ENCODE results near the gene ST6GAL1.
"Not testable (repeated sequence)": the region's sequence is repeated elsewhere in the genome, so short reads cannot be mapped to it uniquely, and the experiment has no call there.

The ST6GAL1 gene

DNA sequence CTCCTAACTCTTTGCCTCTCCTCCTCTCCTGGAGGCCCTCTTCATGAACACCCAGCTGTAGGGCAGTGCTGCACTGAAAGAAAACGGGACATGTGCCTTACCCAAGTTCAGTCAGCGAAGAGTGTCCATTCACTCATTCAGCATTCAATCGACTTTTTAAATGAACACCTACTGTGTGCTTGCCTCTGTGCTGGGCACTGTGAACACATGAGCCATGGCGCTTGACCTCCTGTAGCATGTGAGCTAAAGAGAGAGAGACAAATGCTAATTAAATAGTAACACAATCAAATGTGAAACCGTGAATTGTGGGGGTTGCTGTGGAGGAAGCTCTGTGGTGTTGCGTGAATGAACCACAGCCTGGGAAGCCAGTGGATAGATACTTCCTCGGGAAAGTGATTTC is 43.4 kb downstream of the ST6GAL1 start:
- DNase-seq, result no peak

GRCh38 chr3:186974824-186975313 is 44.5 kb downstream of the ST6GAL1 start:
- no peak for DNase-seq

DNA sequence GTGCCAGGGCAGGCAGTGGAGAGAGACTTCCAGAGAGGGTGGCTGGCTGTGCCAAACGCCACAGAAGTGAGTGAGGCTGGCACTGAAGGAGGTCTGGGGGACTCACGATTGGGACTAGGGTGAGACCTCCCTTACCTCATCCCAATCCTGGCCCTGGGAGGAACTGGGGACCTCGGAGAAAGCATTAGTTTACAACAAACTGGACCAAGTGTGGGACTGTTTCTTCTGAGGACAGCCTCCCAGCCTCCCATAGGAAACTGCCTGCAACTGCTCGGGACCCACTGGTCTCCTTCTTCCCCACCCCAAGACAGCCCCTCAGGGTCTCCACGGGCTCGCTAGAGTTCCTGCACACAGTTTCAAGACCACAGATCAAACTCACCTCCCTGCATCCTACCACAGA is 45.4 kb downstream of the ST6GAL1 start:
- DNase-seq, result no peak

DNA sequence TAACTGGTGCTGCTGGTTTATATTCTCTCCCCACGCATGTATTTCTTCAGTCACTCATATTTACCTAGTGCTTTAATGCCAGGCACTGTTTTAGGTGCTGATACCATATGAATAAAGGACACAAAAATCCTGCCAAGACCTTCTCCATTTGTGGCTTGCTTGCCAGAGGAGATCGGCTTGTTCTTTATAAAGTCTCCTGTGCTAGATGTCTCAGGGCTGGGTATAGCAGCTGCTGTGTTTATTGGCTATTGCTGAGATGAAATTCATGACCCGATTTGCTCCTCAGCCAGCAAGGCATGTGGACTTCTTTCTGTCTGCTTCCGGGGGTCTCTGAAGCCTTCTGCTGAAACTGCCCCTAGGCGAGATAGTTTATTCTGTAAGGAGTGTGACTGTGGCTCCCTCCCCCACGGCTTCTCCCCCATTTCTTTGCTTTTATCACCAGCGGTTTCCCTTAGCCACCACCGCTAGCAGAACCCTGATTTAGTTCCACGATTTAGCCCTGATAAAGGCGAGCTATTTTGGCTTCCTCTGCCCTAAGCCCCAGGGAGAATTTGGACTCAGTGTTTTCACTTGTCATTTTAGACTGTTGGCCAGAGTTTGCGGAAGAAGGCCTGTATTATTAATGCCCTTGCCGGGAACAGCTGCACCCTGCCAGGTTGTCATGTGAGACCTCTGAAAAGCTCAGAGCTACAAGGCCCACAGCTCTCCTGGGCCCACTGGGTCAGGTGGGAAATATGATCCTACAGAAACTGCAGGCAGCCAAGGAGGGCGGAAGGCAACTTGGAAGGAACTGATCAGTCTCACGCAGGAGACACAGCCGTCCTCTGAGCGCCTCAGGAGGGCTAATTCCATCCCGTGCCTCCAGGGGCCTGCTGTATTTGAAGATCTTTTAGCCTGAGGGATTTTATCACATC is 46.8 kb downstream of the ST6GAL1 start:
- DNase-seq, result no peak

- DNase-seq, result no peak
These were observed 48.4 kb downstream of the ST6GAL1 start for GRCh38 chr3:186978712-186979111.

DNA sequence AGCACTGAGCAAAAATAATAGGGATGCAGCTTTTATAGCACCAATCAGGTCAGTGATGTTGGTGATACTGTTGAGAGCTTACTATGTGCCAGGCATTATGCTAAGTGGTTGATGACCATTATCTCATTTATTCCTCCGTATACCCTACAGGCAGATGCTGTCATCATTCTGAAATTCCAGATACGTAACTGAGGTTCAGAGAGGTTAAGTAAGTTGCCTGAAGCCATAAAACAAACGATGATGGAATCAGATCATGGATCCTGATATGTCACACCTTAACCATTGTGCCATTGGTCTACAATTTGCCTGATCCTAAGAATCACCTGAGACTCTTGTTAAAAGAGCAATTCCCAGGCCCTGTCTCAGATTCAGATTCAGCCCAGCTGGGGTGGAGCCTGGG is 49.5 kb downstream of the ST6GAL1 start:
- DNase-seq, result no peak

- DNase-seq, result no peak
These were observed 50.7 kb downstream of the ST6GAL1 start for GRCh38 chr3:186980989-186981388.

- no peak for DNase-seq
These were observed 53.3 kb downstream of the ST6GAL1 start for GRCh38 chr3:186983659-186984058.

DNA sequence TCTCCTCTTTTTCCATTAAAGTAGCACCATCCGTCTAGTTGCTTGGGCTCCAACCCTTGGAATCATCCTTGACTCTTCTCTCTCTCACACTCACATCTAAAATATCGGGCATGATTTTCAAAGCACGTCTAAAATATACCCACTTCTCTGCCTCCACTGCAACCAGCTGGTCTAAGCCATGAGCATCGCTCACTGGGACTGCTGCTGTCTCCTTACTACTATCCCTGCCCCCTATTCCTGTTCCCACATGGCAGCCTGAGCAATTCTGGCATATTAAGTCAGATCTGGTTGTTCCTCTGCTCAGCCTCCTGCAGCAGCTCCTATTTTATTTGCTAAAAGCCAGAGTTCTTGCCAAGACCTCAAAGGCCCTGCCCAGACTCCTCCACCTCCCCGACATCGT is 53.7 kb downstream of the ST6GAL1 start:
- no peak for DNase-seq

GRCh38 chr3:186985661-186986364 is 55.5 kb downstream of the ST6GAL1 start:
- DNase-seq, result no peak

GRCh38 chr3:186986406-186986805 is 56.1 kb downstream of the ST6GAL1 start:
- no peak for DNase-seq

DNA sequence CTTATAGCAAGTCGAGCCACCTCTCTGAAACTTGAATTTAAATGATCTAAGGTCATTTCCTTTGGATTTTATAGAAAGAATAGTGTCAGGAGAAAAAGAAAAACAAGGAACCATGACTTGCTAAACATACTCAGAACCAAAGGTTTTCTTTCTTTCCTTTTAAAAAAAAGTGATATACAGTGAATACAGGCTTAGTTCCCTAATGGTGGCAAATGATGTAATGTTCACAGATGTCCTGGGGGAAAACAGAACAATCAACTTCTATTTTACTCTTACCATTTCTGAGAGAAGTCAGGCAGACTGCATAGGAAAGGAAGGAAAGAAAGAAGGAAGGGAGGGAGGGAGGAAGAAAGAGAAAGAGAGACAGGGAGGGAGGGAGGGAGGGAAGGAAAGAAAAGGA is 56.5 kb downstream of the ST6GAL1 start:
- no peak for DNase-seq

DNA sequence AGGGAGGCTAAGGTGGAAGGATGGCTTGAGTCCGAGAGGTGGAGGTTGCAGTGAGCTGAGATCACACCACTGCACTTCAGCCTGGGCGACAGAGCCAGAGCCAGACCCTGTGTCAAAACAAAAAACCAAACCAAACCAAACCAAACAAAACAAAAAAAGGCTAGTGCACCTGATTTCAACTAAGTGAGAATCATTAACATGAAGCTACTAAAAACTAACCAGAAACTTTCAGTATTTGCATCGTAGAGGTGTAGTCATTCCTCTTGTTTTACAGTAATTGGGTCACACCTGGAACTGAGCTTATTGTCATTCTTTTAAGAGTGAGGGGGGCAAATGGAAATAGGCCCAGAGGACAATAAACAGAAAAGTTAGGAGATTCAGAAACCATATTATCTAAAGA is 58.5 kb downstream of the ST6GAL1 start:
- no peak for DNase-seq

GRCh38 chr3:186989429-186989828 is 59.1 kb downstream of the ST6GAL1 start:
- no peak for DNase-seq

- no peak for DNase-seq
These were observed 60.0 kb downstream of the ST6GAL1 start for GRCh38 chr3:186990277-186990676.

DNA sequence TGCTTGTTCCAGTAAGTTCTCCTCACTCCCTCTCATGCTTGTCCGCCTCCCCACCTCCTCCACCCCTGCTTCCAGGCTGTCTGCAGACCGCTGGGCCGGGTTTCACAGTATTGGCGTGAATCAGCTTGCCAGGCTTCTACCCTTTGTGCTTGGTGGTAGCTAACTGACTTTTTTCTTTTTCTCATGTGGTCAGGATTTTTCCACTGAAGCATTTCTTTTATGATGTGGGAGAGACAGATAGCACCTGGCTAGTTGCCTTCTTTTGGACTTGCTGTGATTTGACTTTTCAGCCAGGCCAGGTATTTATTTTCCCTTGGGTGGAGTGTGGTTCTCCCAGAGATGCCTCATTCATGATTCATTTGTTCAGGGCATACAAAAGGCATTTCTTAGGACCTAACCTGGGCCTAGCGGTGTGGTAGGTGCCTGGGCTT is 60.6 kb downstream of the ST6GAL1 start:
- DNase-seq, result no peak

DNA sequence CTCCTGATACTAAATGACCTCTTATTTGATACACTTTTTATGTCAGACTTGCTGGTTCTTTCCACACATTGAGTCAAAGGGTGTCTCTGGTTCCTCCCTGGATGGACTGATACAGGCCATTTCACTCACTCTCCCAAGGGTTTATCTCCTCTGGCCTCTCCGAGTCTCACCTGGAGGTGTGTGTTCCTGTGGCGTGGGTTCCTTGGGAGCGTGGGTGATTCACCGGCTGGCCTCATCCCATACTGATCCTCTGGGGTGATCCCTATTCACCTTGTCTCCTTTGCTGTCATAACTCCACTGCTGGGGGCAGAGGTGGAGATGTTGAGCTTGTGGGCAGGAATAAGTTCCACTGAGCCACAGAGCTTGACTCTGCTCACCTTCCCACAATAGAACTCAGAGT is 61.1 kb downstream of the ST6GAL1 start:
- DNase-seq, result no peak

DNA sequence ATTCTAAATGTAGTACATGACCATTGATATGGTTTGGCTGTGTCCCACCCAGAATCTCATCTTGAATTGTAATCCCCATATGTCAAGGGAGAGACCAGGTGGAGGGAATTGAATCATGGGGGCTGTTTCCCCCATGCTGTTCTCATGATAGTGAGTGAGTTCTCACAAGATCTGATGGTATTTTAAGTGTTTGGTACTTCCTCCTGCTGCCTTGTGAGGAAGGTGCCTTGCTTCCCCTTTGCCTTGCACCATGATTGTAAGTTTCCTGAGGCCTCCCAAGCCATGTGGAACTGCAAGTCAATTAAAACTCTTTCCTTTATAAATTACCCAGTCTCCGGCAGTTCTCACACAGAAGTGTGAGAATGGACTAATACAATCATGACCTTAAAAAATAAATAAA is 61.8 kb downstream of the ST6GAL1 start:
- not testable (repeated sequence) for DNase-seq

DNA sequence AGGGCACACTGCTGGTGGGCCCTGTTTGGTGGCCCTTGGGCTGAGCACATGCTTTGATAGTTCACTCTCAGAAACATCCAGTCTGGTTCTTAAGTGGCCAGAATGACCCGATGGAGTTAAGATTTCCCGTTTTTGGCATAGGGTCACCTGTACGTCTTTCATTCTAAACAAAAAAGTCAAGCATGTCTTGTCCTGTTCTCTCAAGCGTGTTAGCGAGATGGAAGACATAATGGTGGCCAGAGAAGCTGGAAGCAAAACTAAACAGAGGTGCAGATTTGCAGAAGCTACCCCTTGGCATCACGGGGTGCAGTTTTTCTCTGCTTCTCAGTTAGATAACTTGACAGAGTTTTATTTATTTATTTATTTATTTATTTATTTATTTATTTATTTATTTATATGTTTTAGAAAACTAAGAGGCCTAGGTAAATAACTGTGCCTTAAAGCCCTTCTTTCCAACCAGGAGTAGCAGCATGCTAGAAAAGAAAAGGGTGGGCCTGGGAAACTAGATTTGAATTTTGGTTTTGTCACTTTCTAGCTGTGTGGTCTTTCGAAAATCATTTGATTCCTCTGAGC is 63.0 kb downstream of the ST6GAL1 start:
- DNase-seq, result no peak

- no peak for DNase-seq
These were observed 64.0 kb downstream of the ST6GAL1 start for GRCh38 chr3:186994000-186994955.

DNA sequence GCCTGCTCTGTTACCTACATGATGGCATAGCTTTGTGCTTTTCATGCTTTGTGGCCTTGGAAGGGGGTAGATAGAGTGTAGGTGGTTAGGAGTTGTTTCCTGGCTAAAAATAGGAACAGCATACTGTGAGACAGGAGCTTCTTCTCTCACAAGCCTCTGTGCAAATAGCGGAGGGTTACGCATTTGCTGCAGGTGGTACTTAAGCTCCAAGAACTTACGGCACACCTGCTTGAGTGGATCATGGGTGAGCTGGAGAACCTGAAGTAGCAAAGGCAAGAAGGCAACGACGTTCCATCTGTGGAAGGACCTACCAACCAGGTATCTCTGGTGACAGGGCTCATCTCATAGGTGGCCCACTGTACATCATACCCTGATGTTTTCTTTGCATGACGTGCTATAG is 66.0 kb downstream of the ST6GAL1 start:
- DNase-seq, result no peak

DNA sequence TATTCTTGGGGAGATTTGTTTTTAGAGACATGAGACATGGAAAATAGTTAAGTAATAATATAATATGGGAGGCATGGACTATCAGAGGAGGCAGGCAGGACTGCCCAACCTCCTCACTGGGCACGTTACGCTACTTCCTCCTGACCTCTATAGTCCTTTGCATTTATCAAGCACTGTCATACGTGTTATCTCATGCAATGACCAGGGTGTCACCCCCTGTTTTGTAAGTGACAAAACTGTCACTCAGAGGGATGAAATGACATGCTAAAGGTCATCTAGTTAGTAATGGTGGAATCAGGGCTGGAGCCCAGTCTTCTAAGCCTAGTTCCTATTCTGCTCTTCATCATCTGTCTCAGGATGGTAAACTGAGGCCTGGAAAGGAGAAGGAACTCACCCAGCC is 66.7 kb downstream of the ST6GAL1 start:
- DNase-seq, result no peak
